SK-N-SH (cell line): ENCODE measurements around the gene C4A. TPM values are rescaled to one million over a fixed set of nuclear protein-coding genes. Genes with fewer than 3 reads are reported as not detected.
"Not testable (repeated sequence)": the region's sequence is repeated elsewhere in the genome, so short reads cannot be mapped to it uniquely, and the experiment has no call there.

ENCODE experiments used
- CTCF ChIA-PET: fragments of 300-600, 350-600 bp; formaldehyde crosslinking; extraction: SDS; loops from one replicate; lab custom pipeline; 2021; lab: Yijun Ruan, JAX
- POLR2A ChIA-PET: fragments of 350-600 bp; sonication (Branson Sonifier 250); formaldehyde crosslinking; extraction: SDS; loops from one replicate; lab custom pipeline; 2020; ENCODE audit warnings: antibody characterized with exemption, inconsistent platforms; lab: Yijun Ruan, JAX
- DNase-seq: peaks from one replicate; pipeline ENCODE4 v3.0.0; 2012
- H2AFZ ChIP-seq: fragments of 200-600 bp; sonication (generic); 2 replicates; pipeline ENCODE4 v1.8.1; 2016; ENCODE audit warnings: antibody characterized with exemption, mild to moderate bottlenecking, low read depth
- H3F3A ChIP-seq: fragments of 200-600 bp; sonication (generic); replicated peaks from 2 replicates; pipeline ENCODE3; 2016; ENCODE audit warnings: antibody characterized with exemption, mild to moderate bottlenecking; ENCODE audit not compliant: insufficient read depth
- H3K27ac ChIP-seq, 2 experiments: fragments of 200-500 bp in 1 of 2; fragments of 200-600 bp in 1 of 2; sonication (Bioruptor generic) in 1 of 2; sonication (generic), shearing (Covaris generic) in 1 of 2; 2 replicates each; pipeline versions ENCODE4 v1.5.1 to v1.6.1; 2014 to 2016; ENCODE audit warnings: low read depth in 2 of 2, inconsistent platforms in 1 of 2, low read length in 1 of 2, mild to moderate bottlenecking in 1 of 2, mixed read lengths in 1 of 2
- H3K27me3 ChIP-seq: fragments of 200-600 bp; sonication (generic), shearing (Covaris generic); 2 replicates; pipeline ENCODE4 v1.6.1; 2016; ENCODE audit warnings: mixed run types; ENCODE audit not compliant: insufficient read depth
- H3K36me3 ChIP-seq, 2 experiments: fragments of 200-500 bp in 1 of 2; fragments of 200-600 bp in 1 of 2; sonication (Bioruptor generic) in 1 of 2; sonication (generic) in 1 of 2; replicated peaks in 1 of 2; 2 replicates each; pipeline versions ENCODE3 to v1.5.1; 2014 to 2016; ENCODE audit warnings: low read length in 1 of 2, mild to moderate bottlenecking in 1 of 2; ENCODE audit not compliant: insufficient read depth in 2 of 2, control insufficient read depth in 1 of 2
- H3K4me1 ChIP-seq, 2 experiments: fragments of 200-500 bp in 1 of 2; fragments of 200-600 bp in 1 of 2; sonication (Bioruptor generic) in 1 of 2; sonication (generic), shearing (Covaris generic) in 1 of 2; 2 replicates each; pipeline versions ENCODE4 v1.5.1 to v1.6.1; 2014 to 2016; ENCODE audit warnings: low read depth in 1 of 2, low read length in 1 of 2, mixed run types in 1 of 2; ENCODE audit not compliant: insufficient read depth in 2 of 2, control insufficient read depth in 1 of 2
- H3K4me2 ChIP-seq: fragments of 200-600 bp; sonication (generic), shearing (Covaris generic); 2 replicates; pipeline ENCODE4 v1.6.1; 2017; ENCODE audit warnings: mixed run types
- H3K4me3 ChIP-seq, 2 experiments: fragments of 200-500 bp in 1 of 2; fragments of 200-600 bp in 1 of 2; sonication (Bioruptor generic) in 1 of 2; sonication (generic), shearing (Covaris generic) in 1 of 2; 2 replicates each; pipeline versions ENCODE4 v1.5.1 to v1.8.1; 2014 to 2016; ENCODE audit warnings: low read depth in 2 of 2, inconsistent platforms in 1 of 2, low read length in 1 of 2, mild to moderate bottlenecking in 1 of 2, mixed read lengths in 1 of 2, moderate library complexity in 1 of 2
- H3K79me2 ChIP-seq: fragments of 200-600 bp; sonication (generic); 2 replicates; pipeline ENCODE4 v1.8.1; 2017; ENCODE audit warnings: mild to moderate bottlenecking; ENCODE audit not compliant: insufficient read depth
- H3K9ac ChIP-seq: fragments of 200-600 bp; sonication (generic); 2 replicates; pipeline ENCODE4 v1.6.1; 2017; ENCODE audit warnings: mixed run types
- H3K9me2 ChIP-seq: fragments of 200-600 bp; sonication (generic); 2 replicates; pipeline ENCODE4 v1.6.1; 2017; ENCODE audit warnings: mixed run types
- H3K9me3 ChIP-seq: fragments of 200-600 bp; sonication (generic); 2 replicates; pipeline ENCODE4 v1.6.1; 2017; ENCODE audit warnings: mixed run types, mild to moderate bottlenecking, moderate library complexity
- H4K20me1 ChIP-seq: fragments of 200-600 bp; sonication (generic); 2 replicates; pipeline ENCODE4 v1.6.1; 2017; ENCODE audit warnings: mild to moderate bottlenecking, mixed run types; ENCODE audit not compliant: insufficient read depth
- EZH2phosphoT487 ChIP-seq: fragments of 200-600 bp; sonication (generic); IDR thresholded peaks from 2 replicates; pipeline ENCODE4 v1.6.1; 2017; ENCODE audit warnings: low read depth, mixed run types, mild to moderate bottlenecking, antibody characterized with exemption, moderate library complexity, borderline replicate concordance
- FOSL2 ChIP-seq: IDR thresholded peaks from 2 replicates; pipeline ENCODE4 v1.4.0; 2012; ENCODE audit warnings: low read depth, mild to moderate bottlenecking, moderate library complexity, borderline replicate concordance
- FOXM1 ChIP-seq: IDR thresholded peaks from 2 replicates; pipeline ENCODE4 v1.4.0; 2012; ENCODE audit warnings: low read depth, mild to moderate bottlenecking
- JUND ChIP-seq: IDR thresholded peaks from 2 replicates; pipeline ENCODE4 v1.4.0; 2012
- MAX ChIP-seq: IDR thresholded peaks from 2 replicates; pipeline ENCODE4 v1.4.0; 2012; ENCODE audit warnings: low read depth
- MEF2A ChIP-seq: IDR thresholded peaks from 2 replicates; pipeline ENCODE4 v1.4.0; 2012; ENCODE audit warnings: low read depth, borderline replicate concordance
- MXI1 ChIP-seq: IDR thresholded peaks from 2 replicates; pipeline ENCODE4 v1.6.1; 2012; ENCODE audit warnings: mild to moderate bottlenecking, low read depth, low read length, improper control_type of control experiment
- NRF1 ChIP-seq: IDR thresholded peaks from 2 replicates; pipeline ENCODE4 v1.6.1; 2012; ENCODE audit warnings: low read depth, mild to moderate bottlenecking, low read length
- RCOR1 ChIP-seq: fragments of 150-350 bp; IDR thresholded peaks from 2 replicates; pipeline ENCODE4 v1.6.1; 2017; ENCODE audit warnings: antibody characterized with exemption, low read length
- SIN3A ChIP-seq: IDR thresholded peaks from 2 replicates; pipeline ENCODE4 v1.6.1; 2012; ENCODE audit warnings: low read depth, mild to moderate bottlenecking, low read length, moderate library complexity, borderline replicate concordance
- TEAD4 ChIP-seq: IDR thresholded peaks from 2 replicates; pipeline ENCODE4 v1.4.0; 2012; ENCODE audit warnings: mild to moderate bottlenecking, borderline replicate concordance; ENCODE audit not compliant: insufficient read depth
- YY1 ChIP-seq: IDR thresholded peaks from 2 replicates; pipeline ENCODE4 v1.4.0; 2012; ENCODE audit warnings: low read depth, mild to moderate bottlenecking
- WGBS: methylation state at CpG from one replicate; pipeline ENCODE4 v1.1.6; 2017; ENCODE audit warnings: low lambda C conversion rate; 5-methylcytosine and 5-hydroxymethylcytosine counted together
- polyA plus RNA-seq, 3 experiments: library from polyadenylated mRNA; depleted of rRNA; stranded (reverse); fragments of >200 nt; gene quantifications; 2 replicates each; pipeline ENCODE4 v1.2.3, GENCODE V29; 2012
- TF ChIP-seq, protein P1 (sequence below): fragments of 150-350 bp; IDR thresholded peaks from 2 replicates; pipeline ENCODE4 v1.6.1; 2016; ENCODE audit warnings: mild to moderate bottlenecking, low read depth, low read length
- TF ChIP-seq, protein P2 (sequence below): IDR thresholded peaks from 2 replicates; pipeline ENCODE4 v1.4.0; 2012; ENCODE audit warnings: low read depth, borderline replicate concordance

Gene C4A
- 9.9 and 11.4 TPM in 2 replicates for polyA plus RNA-seq (2012; rRNA removed)
- polyA plus RNA-seq (2012; cell fraction: cytosol; rRNA removed), result 3.2 and 3.8 TPM in 2 replicates
- 42.5 and 64.3 TPM in 2 replicates for polyA plus RNA-seq (2012; cell fraction: nucleus; rRNA removed)

GRCh38 chr6:31981744-31982143 is at the start of gene C4A:
C4A (plus strand) TSS chr6:31982057; CDS start chr6:31982108, 51 bp downstream.
- WGBS, result no CpG with 5 or more reads among the region's 7 CpGs
- H3K9me3 ChIP-seq, POLR2A ChIA-PET, H3K4me1 ChIP-seq, DNase-seq, H3K27ac ChIP-seq, CTCF ChIA-PET, H3K9ac ChIP-seq, H3K9me2 ChIP-seq, H3K4me3 ChIP-seq, H3K79me2 ChIP-seq, H3K27me3 ChIP-seq, H4K20me1 ChIP-seq, H3K4me2 ChIP-seq, H2AFZ ChIP-seq, H3F3A ChIP-seq: not testable (repeated sequence)
- peaks cover 8 to 17% of the 10 kb centered on the region in 2 experiments for H3K36me3 ChIP-seq

- POLR2A ChIA-PET, H3K9ac ChIP-seq, H3F3A ChIP-seq, H2AFZ ChIP-seq, H3K36me3 ChIP-seq, H3K9me2 ChIP-seq, CTCF ChIA-PET, DNase-seq, H3K4me1 ChIP-seq, H3K4me2 ChIP-seq, H3K4me3 ChIP-seq, H3K9me3 ChIP-seq, H3K27me3 ChIP-seq, H4K20me1 ChIP-seq, H3K79me2 ChIP-seq, H3K27ac ChIP-seq: not testable (repeated sequence)
- WGBS, result 87% methylated on average over 3 of the region's 32 CpGs
Observed at GRCh38 chr6:31932137-31932536, 49.7 kb upstream of the C4A start.

DNA sequence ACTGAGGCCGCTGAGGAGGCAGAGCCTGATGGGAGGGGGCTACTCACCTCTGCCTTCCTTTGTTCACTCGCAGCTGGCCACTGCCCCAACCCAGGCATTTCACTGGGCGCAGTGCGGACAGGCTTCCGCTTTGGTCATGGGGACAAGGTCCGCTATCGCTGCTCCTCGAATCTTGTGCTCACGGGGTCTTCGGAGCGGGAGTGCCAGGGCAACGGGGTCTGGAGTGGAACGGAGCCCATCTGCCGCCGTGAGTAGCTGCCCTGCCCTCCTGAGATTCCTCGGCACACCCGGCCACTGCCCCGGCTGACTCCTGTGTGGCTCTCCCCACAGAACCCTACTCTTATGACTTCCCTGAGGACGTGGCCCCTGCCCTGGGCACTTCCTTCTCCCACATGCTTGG is 48.3 kb upstream of the C4A start:
- Histone ChIP-seq H3K9me2 (no peaks in the 10 kb centered on the region), H3K9ac (no peak overlapping the region), H4K20me1 (no peaks in the 10 kb centered on the region), H3K27me3 (no peaks in the 10 kb centered on the region; the same call in 1 of the 2 replicates), H3K4me2 (no peak overlapping the region), H3K27ac (no peak overlapping the region), H3K4me1 (no peaks in the 10 kb centered on the region), H3K79me2 (no peaks in the 10 kb centered on the region), H3K4me3 (no peak overlapping the region), H2AFZ (no peak overlapping the region), H3F3A (no peaks in the 10 kb centered on the region), H3K36me3 (no peaks in the 10 kb centered on the region), H3K9me3 (no peaks in the 10 kb centered on the region)
- no peak for TF ChIP-seq FOXM1
- no peak for DNase-seq
- ChIA-PET POLR2A (no interaction called here), CTCF (no interaction called here)
- 46% methylated on average over 9 of the region's 19 CpGs for WGBS

GRCh38 chr6:31935021-31935420 is 46.8 kb upstream of the C4A start:
- H3K9me2 ChIP-seq, result no peaks in the 10 kb centered on the region
- H3K27me3 ChIP-seq, result no peaks in the 10 kb centered on the region; the same call in 1 of the 2 replicates
- H3F3A ChIP-seq, result no peaks in the 10 kb centered on the region
- H3K36me3 ChIP-seq, result no peaks in the 10 kb centered on the region
- peaks cover 0 to under 1% of the 10 kb centered on the region in 2 experiments; a peak in 1 of 4 replicates for H3K4me1 ChIP-seq
- H3K4me2 ChIP-seq, result no peak overlapping the region
- CTCF ChIA-PET, result interaction anchor here (0.7 to 0.8 kb wide), 2 partner anchors 17 to 868 kb away, joined by 3 to 6 read pairs; no protein-coding TSS in a partner anchor
- no peaks in the 10 kb centered on the region for H3K79me2 ChIP-seq
- H3K9me3 ChIP-seq, result no peaks in the 10 kb centered on the region
- no peak overlapping the region for H3K27ac ChIP-seq
- 63% methylated on average over 3 of the region's 3 CpGs for WGBS
- H4K20me1 ChIP-seq, result no peaks in the 10 kb centered on the region
- DNase-seq, result no peak
- H3K9ac ChIP-seq, result no peak overlapping the region
- no peak overlapping the region for H2AFZ ChIP-seq
- H3K4me3 ChIP-seq, result no peak overlapping the region
- POLR2A ChIA-PET, result no interaction called here
- TF ChIP-seq TEAD4 (no peak), MEF2A (no peak), SIN3A (no peak), RCOR1 (no peak), EZH2phosphoT487 (no peak), MXI1 (no peak), FOSL2 (no peak), YY1 (no peak), NRF1 (no peak), JUND (no peak), MAX (no peak)
- TF ChIP-seq, protein P1, sequence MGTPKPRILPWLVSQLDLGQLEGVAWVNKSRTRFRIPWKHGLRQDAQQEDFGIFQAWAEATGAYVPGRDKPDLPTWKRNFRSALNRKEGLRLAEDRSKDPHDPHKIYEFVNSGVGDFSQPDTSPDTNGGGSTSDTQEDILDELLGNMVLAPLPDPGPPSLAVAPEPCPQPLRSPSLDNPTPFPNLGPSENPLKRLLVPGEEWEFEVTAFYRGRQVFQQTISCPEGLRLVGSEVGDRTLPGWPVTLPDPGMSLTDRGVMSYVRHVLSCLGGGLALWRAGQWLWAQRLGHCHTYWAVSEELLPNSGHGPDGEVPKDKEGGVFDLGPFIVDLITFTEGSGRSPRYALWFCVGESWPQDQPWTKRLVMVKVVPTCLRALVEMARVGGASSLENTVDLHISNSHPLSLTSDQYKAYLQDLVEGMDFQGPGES, result no peak
- TF ChIP-seq, protein P2, sequence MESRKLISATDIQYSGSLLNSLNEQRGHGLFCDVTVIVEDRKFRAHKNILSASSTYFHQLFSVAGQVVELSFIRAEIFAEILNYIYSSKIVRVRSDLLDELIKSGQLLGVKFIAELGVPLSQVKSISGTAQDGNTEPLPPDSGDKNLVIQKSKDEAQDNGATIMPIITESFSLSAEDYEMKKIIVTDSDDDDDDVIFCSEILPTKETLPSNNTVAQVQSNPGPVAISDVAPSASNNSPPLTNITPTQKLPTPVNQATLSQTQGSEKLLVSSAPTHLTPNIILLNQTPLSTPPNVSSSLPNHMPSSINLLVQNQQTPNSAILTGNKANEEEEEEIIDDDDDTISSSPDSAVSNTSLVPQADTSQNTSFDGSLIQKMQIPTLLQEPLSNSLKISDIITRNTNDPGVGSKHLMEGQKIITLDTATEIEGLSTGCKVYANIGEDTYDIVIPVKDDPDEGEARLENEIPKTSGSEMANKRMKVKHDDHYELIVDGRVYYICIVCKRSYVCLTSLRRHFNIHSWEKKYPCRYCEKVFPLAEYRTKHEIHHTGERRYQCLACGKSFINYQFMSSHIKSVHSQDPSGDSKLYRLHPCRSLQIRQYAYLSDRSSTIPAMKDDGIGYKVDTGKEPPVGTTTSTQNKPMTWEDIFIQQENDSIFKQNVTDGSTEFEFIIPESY, result no peak
